HG03060 (cell line): ENCODE data around the gene SYNPO2.
"Not testable (repeated sequence)": the region's sequence is repeated elsewhere in the genome, so short reads cannot be mapped to it uniquely, and the experiment has no call there.

Source experiments
- ATAC-seq: cut with Tn5 transposase; IDR thresholded peaks from one replicate; pipeline ENCODE4 v1.9.1; 2021; ENCODE audit warnings: low read depth, moderate number of reproducible peaks; ENCODE audit not compliant: unreplicated experiment

The SYNPO2 gene

GRCh38 chr4:118968813-118969212 lies 80.2 kb downstream of the SYNPO2 start:
- ATAC-seq = no peak

GRCh38 chr4:118969359-118969758 lies 80.7 kb downstream of the SYNPO2 start:
- no peak for ATAC-seq

- no peak for ATAC-seq
Observed at GRCh38 chr4:118972167-118972566, 83.5 kb downstream of the SYNPO2 start.

- no peak for ATAC-seq
Observed at GRCh38 chr4:118973295-118973694, 84.6 kb downstream of the SYNPO2 start.

GRCh38 chr4:118974758-118975157 lies 86.1 kb downstream of the SYNPO2 start:
- ATAC-seq = no peak

- no peak for ATAC-seq
Observed at GRCh38 chr4:118975449-118976192, 87.0 kb downstream of the SYNPO2 start.

- not testable (repeated sequence) for ATAC-seq
Observed at GRCh38 chr4:118976193-118976560, 87.5 kb downstream of the SYNPO2 start.

- ATAC-seq = not testable (repeated sequence)
Observed at GRCh38 chr4:118977100-118977499, 88.4 kb downstream of the SYNPO2 start.

- ATAC-seq = no peak
Observed at GRCh38 chr4:118979712-118980111, 91.1 kb downstream of the SYNPO2 start.

GRCh38 chr4:118981171-118981838 lies 92.7 kb downstream of the SYNPO2 start:
- ATAC-seq = no peak

- ATAC-seq = peak; percentile 71
Observed at GRCh38 chr4:118981839-118982381, 93.3 kb downstream of the SYNPO2 start.

- no peak for ATAC-seq
Observed at GRCh38 chr4:118983293-118983692, 94.6 kb downstream of the SYNPO2 start.

GRCh38 chr4:118983831-118984230 lies 95.2 kb downstream of the SYNPO2 start:
- ATAC-seq = no peak

GRCh38 chr4:118985170-118986000 lies 96.7 kb downstream of the SYNPO2 start:
- ATAC-seq = no peak

GRCh38 chr4:118987959-118988634 lies 99.4 kb downstream of the SYNPO2 start:
- ATAC-seq = no peak

- ATAC-seq = no peak
Observed at GRCh38 chr4:118988635-118988972, 100.0 kb downstream of the SYNPO2 start.

GRCh38 chr4:118989098-118990080 lies 100.7 kb downstream of the SYNPO2 start:
- ATAC-seq = no peak

- no peak for ATAC-seq
Observed at GRCh38 chr4:118991686-118992085, 103.0 kb downstream of the SYNPO2 start.

GRCh38 chr4:118992149-118992548 lies 103.5 kb downstream of the SYNPO2 start:
- ATAC-seq = no peak
